CD4-positive, alpha-beta T cell (primary cell): ENCODE measurements around the gene LRRC75B. TPM values are rescaled to one million over a fixed set of nuclear protein-coding genes. Genes with fewer than 3 reads are reported as not detected.

ENCODE experiments used
- ATAC-seq: fragments of 200-7000 bp; cut with Tn5 transposase; one replicate; pipeline ENCODE4 v1.10.0; 2022; ENCODE audit warnings: mild to moderate bottlenecking; ENCODE audit not compliant: poor library complexity
- CTCF ChIA-PET: fragments of 350-600 bp; sonication (Branson Sonifier 250); formaldehyde crosslinking; loops from one replicate; lab custom pipeline; 2021; ENCODE audit warnings: antibody characterized with exemption, inconsistent platforms; lab: Charles Lee
- POLR2A ChIA-PET: fragments of 350-600 bp; sonication (Branson Sonifier 250); formaldehyde crosslinking; loops from one replicate; lab custom pipeline; 2021; ENCODE audit warnings: antibody characterized with exemption, inconsistent platforms; lab: Charles Lee
- DNase-seq, 14 experiments: peaks; one replicate each; pipeline ENCODE4 v3.0.0-alpha.2; 2013 to 2020; ENCODE audit warnings: mixed read lengths in 2 of 14
- H3K27ac ChIP-seq, 2 donors: one replicate each; pipeline versions ENCODE4 v1.5.1 to v1.7.0; 2013; ENCODE audit warnings: low read length in 2 of 2, low read depth in 1 of 2, mild to moderate bottlenecking in 1 of 2
- H3K27me3 ChIP-seq, 2 experiments: 1 replicate in 1 of 2; 2 replicates in 1 of 2; pipeline versions ENCODE4 v1.6.1 to v1.7.0; 2013; ENCODE audit warnings: low read length in 2 of 2, control low read depth in 1 of 2, mild to moderate bottlenecking in 1 of 2, moderate library complexity in 1 of 2; ENCODE audit not compliant: insufficient read depth in 2 of 2, control insufficient read depth in 1 of 2
- H3K36me3 ChIP-seq: one replicate; pipeline ENCODE4 v1.6.1; 2013; ENCODE audit warnings: low read length, control low read depth; ENCODE audit not compliant: insufficient read depth
- H3K4me1 ChIP-seq: one replicate; pipeline ENCODE4 v1.6.1; 2013; ENCODE audit warnings: low read length, control low read depth; ENCODE audit not compliant: insufficient read depth
- H3K4me3 ChIP-seq: one replicate; pipeline ENCODE4 v1.5.1; 2013; ENCODE audit warnings: mild to moderate bottlenecking, low read length, moderate library complexity
- H3K9me3 ChIP-seq, 2 experiments: 1 replicate in 1 of 2; 2 replicates in 1 of 2; pipeline versions ENCODE4 v1.6.1 to v1.7.0; 2013; ENCODE audit warnings: low read length in 2 of 2, mild to moderate bottlenecking in 2 of 2, control low read depth in 1 of 2, moderate library complexity in 1 of 2; ENCODE audit not compliant: control insufficient read depth in 1 of 2, insufficient read depth in 1 of 2
- H3K27ac Mint-ChIP-seq: one replicate; pipeline ENCODE4 v1.8.0; 2020; ENCODE audit warnings: mixed read lengths
- H3K27me3 Mint-ChIP-seq: one replicate; pipeline ENCODE4 v1.8.0; 2021; ENCODE audit warnings: mixed read lengths
- H3K36me3 Mint-ChIP-seq: one replicate; pipeline ENCODE4 v1.8.0; 2021; ENCODE audit warnings: low read depth, mixed read lengths
- H3K4me1 Mint-ChIP-seq: one replicate; pipeline ENCODE4 v1.8.0; 2021; ENCODE audit warnings: low read depth, mixed read lengths
- H3K4me3 Mint-ChIP-seq: one replicate; pipeline ENCODE4 v1.8.0; 2020; ENCODE audit warnings: mild to moderate bottlenecking, mixed read lengths
- H3K9me3 Mint-ChIP-seq: one replicate; pipeline ENCODE4 v1.8.0; 2020; ENCODE audit warnings: mixed read lengths
- intact Hi-C, 2 experiments: fragments of 100-400 bp; cut with DNase I in 1 of 2; cut with micrococcal nuclease in 1 of 2; formaldehyde crosslinking; loops; one replicate each; pipeline versions ENCODE4 v1.15.1 to v1.9.0; 2023 to 2025; cut with DNase I, micrococcal nuclease
- total RNA-seq, 174 experiments: library from RNA in 2 of 174; stranded (reverse) in 2 of 174; gene quantifications; one replicate each; pipeline ENCODE4 v1.2.3 and lab custom pipeline; 2021 to 2026
- TF ChIP-seq, protein P1 (sequence below): fragments of 200-600 bp; IDR thresholded peaks from one replicate; pipeline ENCODE4 v1.8.0; 2022; ENCODE audit warnings: antibody characterized with exemption, mild to moderate bottlenecking

Gene LRRC75B
- total RNA-seq, 2 experiments from 2014 or later = not detected

DNA sequence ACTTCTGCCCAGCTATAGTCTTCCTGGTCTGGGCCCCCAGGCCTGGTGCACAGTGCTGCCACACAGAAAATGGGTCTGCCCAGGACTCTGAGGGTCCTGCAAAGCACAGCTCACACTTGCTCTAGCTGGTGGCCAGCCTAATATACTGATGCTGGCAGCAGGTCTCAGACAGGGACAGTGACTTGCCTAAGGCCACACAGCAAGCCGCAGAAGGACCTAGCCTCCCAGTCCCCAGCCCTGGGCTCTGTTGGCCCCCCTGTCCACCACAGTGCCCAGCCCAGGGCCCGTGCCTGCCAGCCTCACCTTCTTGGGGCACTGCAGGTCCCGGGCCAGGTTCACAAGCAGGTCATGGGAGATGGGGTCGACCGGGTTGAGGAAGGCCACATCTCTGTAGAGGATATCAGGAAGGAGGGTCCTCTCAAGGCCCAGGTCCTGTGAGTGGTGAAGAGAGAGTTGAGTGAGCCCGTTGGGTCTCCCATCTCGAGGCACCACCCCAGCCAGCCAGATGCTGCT lies 3.3 kb downstream of the LRRC75B start:
- Mint-ChIP-seq H3K4me1 (peaks cover 5% of the 10 kb centered on the region), H3K27me3 (peaks cover 6% of the 10 kb centered on the region), H3K4me3 (no peak overlapping the region), H3K27ac (no peak overlapping the region), H3K9me3 (no peaks in the 10 kb centered on the region), H3K36me3 (no peaks in the 10 kb centered on the region)
- ChIA-PET POLR2A (no interaction called here), CTCF (no interaction called here)
- DNase-seq = peak in 1 of 14 experiments; percentile 6
- H3K4me1 ChIP-seq = peaks cover 12% of the 10 kb centered on the region
- intact Hi-C loops = no loop called here
- no peak overlapping the region for H3K27ac ChIP-seq
- ATAC-seq = no peak
- H3K27me3 ChIP-seq = peaks cover 3 to 6% of the 10 kb centered on the region in 2 experiments
- peaks cover 0 to 1% of the 10 kb centered on the region in 2 experiments for H3K9me3 ChIP-seq
- H3K4me3 ChIP-seq = no peak overlapping the region
- TF ChIP-seq, protein P1, sequence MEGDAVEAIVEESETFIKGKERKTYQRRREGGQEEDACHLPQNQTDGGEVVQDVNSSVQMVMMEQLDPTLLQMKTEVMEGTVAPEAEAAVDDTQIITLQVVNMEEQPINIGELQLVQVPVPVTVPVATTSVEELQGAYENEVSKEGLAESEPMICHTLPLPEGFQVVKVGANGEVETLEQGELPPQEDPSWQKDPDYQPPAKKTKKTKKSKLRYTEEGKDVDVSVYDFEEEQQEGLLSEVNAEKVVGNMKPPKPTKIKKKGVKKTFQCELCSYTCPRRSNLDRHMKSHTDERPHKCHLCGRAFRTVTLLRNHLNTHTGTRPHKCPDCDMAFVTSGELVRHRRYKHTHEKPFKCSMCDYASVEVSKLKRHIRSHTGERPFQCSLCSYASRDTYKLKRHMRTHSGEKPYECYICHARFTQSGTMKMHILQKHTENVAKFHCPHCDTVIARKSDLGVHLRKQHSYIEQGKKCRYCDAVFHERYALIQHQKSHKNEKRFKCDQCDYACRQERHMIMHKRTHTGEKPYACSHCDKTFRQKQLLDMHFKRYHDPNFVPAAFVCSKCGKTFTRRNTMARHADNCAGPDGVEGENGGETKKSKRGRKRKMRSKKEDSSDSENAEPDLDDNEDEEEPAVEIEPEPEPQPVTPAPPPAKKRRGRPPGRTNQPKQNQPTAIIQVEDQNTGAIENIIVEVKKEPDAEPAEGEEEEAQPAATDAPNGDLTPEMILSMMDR = no peak
- H3K36me3 ChIP-seq = no peaks in the 10 kb centered on the region

DNA sequence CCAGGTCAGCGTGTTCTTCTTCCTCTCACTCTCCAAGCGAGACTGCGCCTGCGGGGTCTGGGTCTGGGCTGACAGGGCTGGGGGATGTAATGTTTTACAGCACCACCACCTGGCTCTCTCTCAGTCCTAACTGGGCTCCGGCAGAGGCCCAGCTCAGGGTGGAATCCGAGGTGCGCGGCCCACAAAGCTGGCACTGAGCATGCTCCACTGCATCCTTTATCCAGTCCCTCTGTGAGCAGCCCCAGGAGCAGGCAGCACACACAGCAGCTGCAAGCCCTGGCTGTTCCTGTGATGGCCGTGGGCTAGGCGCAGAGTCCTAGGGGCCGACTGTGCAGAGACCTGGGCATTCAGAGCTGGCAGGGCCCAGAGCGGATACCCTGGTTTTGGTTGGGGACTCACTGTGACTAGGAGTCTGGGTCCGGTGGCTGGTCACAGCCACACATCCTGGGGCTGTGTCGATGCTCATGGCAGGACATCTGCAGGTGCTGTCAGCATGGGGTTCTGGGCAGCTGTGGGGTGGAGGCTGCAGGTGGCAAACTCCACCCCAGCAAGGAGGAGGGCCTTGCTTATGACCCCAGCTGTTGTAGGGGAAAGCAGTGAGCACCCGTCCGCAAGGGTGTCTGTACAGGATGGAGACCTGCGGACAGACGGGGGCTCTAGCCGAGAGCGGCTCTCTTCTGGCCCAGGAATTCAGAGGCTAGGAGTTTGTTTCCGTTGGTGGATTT lies 4.0 kb downstream of the LRRC75B start:
- CTCF ChIA-PET = no interaction called here
- Mint-ChIP-seq H3K27me3 (peaks cover 6% of the 10 kb centered on the region), H3K27ac (no peak overlapping the region), H3K4me1 (peaks cover 5% of the 10 kb centered on the region), H3K9me3 (no peaks in the 10 kb centered on the region), H3K4me3 (no peak overlapping the region), H3K36me3 (no peaks in the 10 kb centered on the region)
- H3K9me3 ChIP-seq = no peaks in the 10 kb centered on the region
- no peak for ATAC-seq
- intact Hi-C loops = no loop called here
- H3K4me3 ChIP-seq = no peak overlapping the region
- no peaks in the 10 kb centered on the region for H3K36me3 ChIP-seq
- H3K27me3 ChIP-seq = peaks cover 3 to 6% of the 10 kb centered on the region in 2 experiments
- TF ChIP-seq, protein P1 = no peak
- H3K27ac ChIP-seq = no peak overlapping the region
- POLR2A ChIA-PET = no interaction called here
- peaks cover 12% of the 10 kb centered on the region for H3K4me1 ChIP-seq
- DNase-seq = peak in 1 of 14 experiments; percentile 4

GRCh38 chr22:24588381-24588756 lies 4.5 kb downstream of the LRRC75B start:
- POLR2A ChIA-PET = no interaction called here
- ATAC-seq = no peak
- no peaks in the 10 kb centered on the region for H3K9me3 Mint-ChIP-seq
- TF ChIP-seq, protein P1 = no peak
- peaks cover 11% of the 10 kb centered on the region for H3K4me1 ChIP-seq
- H3K27ac Mint-ChIP-seq = no peak overlapping the region
- no peak overlapping the region for H3K4me3 Mint-ChIP-seq
- peaks cover 5% of the 10 kb centered on the region for H3K4me1 Mint-ChIP-seq
- no peaks in the 10 kb centered on the region for H3K9me3 ChIP-seq
- H3K4me3 ChIP-seq = no peak overlapping the region
- H3K27me3 ChIP-seq = peaks cover 3 to 6% of the 10 kb centered on the region in 2 experiments
- peaks cover 6% of the 10 kb centered on the region for H3K27me3 Mint-ChIP-seq
- H3K36me3 ChIP-seq = no peaks in the 10 kb centered on the region
- CTCF ChIA-PET = no interaction called here
- no peak overlapping the region for H3K27ac ChIP-seq
- H3K36me3 Mint-ChIP-seq = no peaks in the 10 kb centered on the region
- DNase-seq = peak in 1 of 14 experiments; percentile 11
- intact Hi-C loops = no loop called here
